GM12878 (cell line): ENCODE results near the gene KATNB1. TPM values are rescaled to one million over a fixed set of nuclear protein-coding genes. Genes with fewer than 3 reads are reported as not detected.

Source experiments
- ATAC-seq: fragments of 200-7000 bp; cut with Tn5 transposase; 3 replicates; pipeline ENCODE4 v1.9.1; 2020; ENCODE audit warnings: mild to moderate bottlenecking, moderate library complexity
- BruUV-seq: library from RNA; stranded (reverse); fragments of 400-500 nt; replicated peaks from 2 replicates; lab custom pipeline; 2021; lab: Mats Ljungman, UMichigan
- CTCF ChIA-PET: fragments of 300-600 bp; sonication (Branson Sonifier 250); formaldehyde crosslinking; extraction: SDS; loops from one replicate; lab custom pipeline; 2021; ENCODE audit warnings: inconsistent platforms; lab: Yijun Ruan, JAX
- POLR2A ChIA-PET: fragments of 350-600 bp; formaldehyde crosslinking; extraction: SDS; loops from one replicate; lab custom pipeline; 2021; ENCODE audit warnings: inconsistent platforms; lab: Charles Lee
- RAD21 ChIA-PET: fragments of 300-600 bp; sonication (Branson Sonifier 250); formaldehyde crosslinking; loops from one replicate; lab custom pipeline; 2023; ENCODE audit warnings: antibody characterized with exemption; ENCODE audit not compliant: unreplicated experiment; lab: Charles Lee
- SMC1A ChIA-PET: fragments of 300-600 bp; sonication (Branson Sonifier 250); formaldehyde crosslinking; loops from one replicate; lab custom pipeline; 2023; ENCODE audit not compliant: unreplicated experiment, uncharacterized antibody; lab: Charles Lee
- DNase-seq: peaks from one replicate; pipeline ENCODE4 v3.0.0-alpha.2; 2011; ENCODE audit warnings: low read depth, low spot score
- FAIRE-seq: peaks from 3 replicates; lab custom pipeline; 2011; peaks lifted over from hg19 to GRCh38; lab: Jason Lieb, UNC
- H2AFZ ChIP-seq: 2 replicates; pipeline ENCODE4 v1.6.0; 2011; ENCODE audit warnings: low read depth, low read length, control low read depth; ENCODE audit not compliant: control insufficient read depth
- H3K27ac ChIP-seq: 2 replicates; pipeline ENCODE4 v1.5.1; 2011; ENCODE audit warnings: control low read depth; ENCODE audit not compliant: control insufficient read depth, insufficient read depth
- H3K27me3 ChIP-seq, 2 experiments: replicated peaks in 1 of 2; 2 replicates each; pipeline versions ENCODE4 v1.6.0 to v1.6.1; 2011; ENCODE audit warnings: low read length in 1 of 2; ENCODE audit not compliant: control insufficient read depth in 2 of 2, insufficient read depth in 2 of 2
- H3K36me3 ChIP-seq, 2 experiments: 2 replicates each; pipeline ENCODE4 v1.5.1; 2011; ENCODE audit warnings: low read length in 1 of 2; ENCODE audit not compliant: control insufficient read depth in 2 of 2, insufficient read depth in 2 of 2
- H3K4me1 ChIP-seq: 2 replicates; pipeline ENCODE4 v1.6.1; 2011; ENCODE audit warnings: mild to moderate bottlenecking, low read length, moderate library complexity, mixed read lengths; ENCODE audit not compliant: control insufficient read depth, insufficient read depth
- H3K4me2 ChIP-seq: 2 replicates; pipeline ENCODE4 v1.6.0; 2011; ENCODE audit warnings: control low read depth; ENCODE audit not compliant: control insufficient read depth, insufficient read depth
- H3K4me3 ChIP-seq: fragments of 200-600 bp; sonication (generic); 2 replicates; pipeline ENCODE4 v1.5.1; 2016
- H3K79me2 ChIP-seq: 2 replicates; pipeline ENCODE4 v1.6.0; 2011; ENCODE audit warnings: low read length; ENCODE audit not compliant: control insufficient read depth, insufficient read depth
- H3K9ac ChIP-seq: 2 replicates; pipeline ENCODE4 v1.8.0; 2011; ENCODE audit warnings: low read length, control low read depth, mixed read lengths; ENCODE audit not compliant: control insufficient read depth, insufficient read depth
- H3K9me3 ChIP-seq: replicated peaks from 3 replicates; pipeline ENCODE4 v1.5.1; 2011; ENCODE audit warnings: mild to moderate bottlenecking, low read length; ENCODE audit not compliant: control insufficient read depth, insufficient read depth
- H4K20me1 ChIP-seq: 2 replicates; pipeline ENCODE4 v1.6.0; 2011; ENCODE audit not compliant: control insufficient read depth, insufficient read depth
- CEBPZ ChIP-seq: fragments of 150-350 bp; IDR thresholded peaks from 2 replicates; pipeline ENCODE4 v1.6.1; 2016; ENCODE audit warnings: low read depth, low read length
- CTCF ChIP-seq, 3 experiments: IDR thresholded peaks in 2 of 3; conservative IDR thresholded peaks in 1 of 3; 2 replicates each; pipeline ENCODE4 v1.5.1; 2011; ENCODE audit warnings: low read depth in 3 of 3, low read length in 3 of 3, mild to moderate bottlenecking in 3 of 3, control low read depth in 2 of 3, moderate library complexity in 2 of 3, inconsistent platforms in 1 of 3, mixed read lengths in 1 of 3; ENCODE audit not compliant: control insufficient read depth in 2 of 3, insufficient read depth in 1 of 3; ENCODE audit errors: extremely low read depth in 1 of 3
- PKNOX1 ChIP-seq: fragments of 450-650 bp; IDR thresholded peaks from 2 replicates; pipeline ENCODE4 v1.6.1; 2016; ENCODE audit warnings: mild to moderate bottlenecking
- SPI1 ChIP-seq: IDR thresholded peaks from 2 replicates; pipeline ENCODE4 v1.6.1; 2011; ENCODE audit warnings: low read depth, mild to moderate bottlenecking, low read length, moderate library complexity, borderline replicate concordance; ENCODE audit not compliant: insufficient read depth
- SREBF2 ChIP-seq: IDR thresholded peaks from 2 replicates; pipeline ENCODE4 v1.6.1; 2012; ENCODE audit warnings: mild to moderate bottlenecking, low read length
- TCF7 ChIP-seq: IDR thresholded peaks from 2 replicates; pipeline ENCODE4 v1.6.1; 2014; ENCODE audit warnings: antibody characterized with exemption, borderline replicate concordance
- ZNF24 ChIP-seq: fragments of 450-650 bp; IDR thresholded peaks from 2 replicates; pipeline ENCODE4 v1.6.1; 2017; ENCODE audit warnings: antibody characterized with exemption, mild to moderate bottlenecking
- WGBS: methylation state at CpG from one replicate; pipeline ENCODE4 v1.1.6; 2016; ENCODE audit warnings: low lambda C conversion rate; ENCODE audit not compliant: insufficient replicate concordance, insufficient coverage; ENCODE audit errors: missing lambda C conversion rate; 5-methylcytosine and 5-hydroxymethylcytosine counted together
- in situ Hi-C: fragments of 300-500 bp; cut with MboI; formaldehyde crosslinking; loops from 9 replicates; pipeline ENCODE4 v1.14.3; 2018; ENCODE audit warnings: mixed read lengths
- intact Hi-C: fragments of 100-400 bp; cut with micrococcal nuclease; formaldehyde crosslinking; loops from one replicate; pipeline ENCODE4 v1.14.2; 2022; ENCODE audit not compliant: unreplicated experiment
- polyA plus RNA-seq, 11 experiments: library from polyadenylated mRNA; depleted of rRNA in 4 of 11; unstranded in 6 of 11; stranded (reverse) in 5 of 11; fragments of >200 nt; fragmentation: Nextera tagmentation in 4 of 11; fragmentation: Illumina TruSeq in 1 of 11; extraction: Ambion mirVana in 4 of 11; extraction: Trizol in 1 of 11; gene quantifications; 1 replicate in 1 of 11; 2 replicates in 10 of 11; pipeline versions ENCODE4 v1.2.1 to v1.2.3, GENCODE V29; 2011 to 2016; ENCODE audit warnings: inconsistent platforms in 2 of 11, missing spikeins in 2 of 11, low read depth in 1 of 11
- total RNA-seq, 4 experiments: library from RNA; depleted of rRNA in 3 of 4; stranded (reverse); fragments of >200 nt in 3 of 4; fragmentation: Illumina TruSeq in 1 of 4; extraction: Trizol in 1 of 4; gene quantifications; 2 replicates each; pipeline versions ENCODE4 v1.2.1 to v1.2.3, GENCODE V29; 2013 to 2021

The KATNB1 gene
- total and polyA plus RNA-seq, 10 of the 15 experiments (the other 5 are each of a cell fraction or from before 2014, with no cell fraction given), result 0.71 to 46.5 (median 19.5) TPM

- BruUV-seq, result no TSS peak
- Histone ChIP-seq H2AFZ (no peak overlapping the region), H3K79me2 (peaks cover 9% of the 10 kb centered on the region), H3K9ac (no peak overlapping the region), H3K27ac (no peak overlapping the region), H3K4me2 (no peak overlapping the region), H3K4me1 (peaks cover 10% of the 10 kb centered on the region), H3K9me3 (no peaks in the 10 kb centered on the region), H3K36me3 (no peaks in the 10 kb centered on the region), H3K4me3 (no peak overlapping the region), H3K27me3 (no peaks in the 10 kb centered on the region), H4K20me1 (no peaks in the 10 kb centered on the region)
- intact Hi-C loops (loop anchor here (5.0 kb wide), 2 partner anchors 137 to 162 kb away; no protein-coding TSS in a partner anchor), in situ Hi-C loops (no loop called here)
- DNase-seq, result no peak
- TF ChIP-seq CEBPZ, result no peak
- TF ChIP-seq TCF7, result no peak
- TF ChIP-seq ZNF24, result no peak
- no peak for TF ChIP-seq SPI1
- no peak for TF ChIP-seq PKNOX1
- TF ChIP-seq CTCF (IDR thresholded peaks at IDR 0.05 in 2 of 3, conservative IDR thresholded peaks at IDR 0.05 in 1 of 3; ENCODE audit: control insufficient read depth in 2 of 3, extremely low read depth in 1 of 3, insufficient read depth in 1 of 3, low read depth in 3 of 3, low read length in 3 of 3), result no peak
- no peak for TF ChIP-seq SREBF2
- RAD21 ChIA-PET, result no interaction called here
- no peak for ATAC-seq
- SMC1A ChIA-PET, result no interaction called here
- FAIRE-seq, result no peak
- 91% methylated on average over 7 of the region's 7 CpGs for WGBS
- CTCF ChIA-PET, result no interaction called here
- POLR2A ChIA-PET, result no interaction called here
Measured at GRCh38 chr16:57738844-57739243, 3.3 kb downstream of the KATNB1 start.
